Activated naive CD8-positive, alpha-beta T cell treated with anti-CD3 and anti-CD28 coated beads, Interleukin-2, amount 10 ng/mL, durations not matched to agents 7 days and 5 days (primary cell): Measurements from ENCODE around the gene KSR2. TPM values are rescaled to one million over a fixed set of nuclear protein-coding genes. Genes with fewer than 3 reads are reported as not detected.

Experiments used
- ATAC-seq: fragments of 150-1000 bp; cut with Tn5 transposase; one replicate; pipeline ENCODE4 v1.10.0; 2021; ENCODE audit warnings: low read depth, moderate library complexity
- POLR2A ChIA-PET: fragments of 350-600 bp; sonication (Branson Sonifier 250); formaldehyde crosslinking; loops from one replicate; lab custom pipeline; 2021; ENCODE audit warnings: antibody characterized with exemption; lab: Charles Lee
- DNase-seq: peaks from one replicate; pipeline ENCODE4 v3.0.0; 2021
- H3K27ac Mint-ChIP-seq: one replicate; pipeline ENCODE4 v1.8.0; 2022; ENCODE audit warnings: mild to moderate bottlenecking, mixed read lengths
- H3K27me3 Mint-ChIP-seq: one replicate; pipeline ENCODE4 v1.8.0; 2022; ENCODE audit warnings: mild to moderate bottlenecking, moderate library complexity, mixed read lengths
- H3K36me3 Mint-ChIP-seq: one replicate; pipeline ENCODE4 v1.8.0; 2021; ENCODE audit warnings: mild to moderate bottlenecking, mixed read lengths
- H3K4me1 Mint-ChIP-seq: one replicate; pipeline ENCODE4 v1.8.0; 2021; ENCODE audit warnings: mixed read lengths
- H3K4me3 Mint-ChIP-seq: one replicate; pipeline ENCODE4 v1.8.0; 2022; ENCODE audit warnings: mild to moderate bottlenecking, moderate library complexity, mixed read lengths
- H3K9me3 Mint-ChIP-seq: one replicate; pipeline ENCODE4 v1.8.0; 2021; ENCODE audit warnings: mixed read lengths
- total RNA-seq, 2 experiments: library from RNA; stranded (reverse); gene quantifications; one replicate each; pipeline ENCODE4 v1.2.3, GENCODE V29; 2021

The KSR2 gene
- total RNA-seq, 2 experiments from 2014 or later, result not detected

DNA sequence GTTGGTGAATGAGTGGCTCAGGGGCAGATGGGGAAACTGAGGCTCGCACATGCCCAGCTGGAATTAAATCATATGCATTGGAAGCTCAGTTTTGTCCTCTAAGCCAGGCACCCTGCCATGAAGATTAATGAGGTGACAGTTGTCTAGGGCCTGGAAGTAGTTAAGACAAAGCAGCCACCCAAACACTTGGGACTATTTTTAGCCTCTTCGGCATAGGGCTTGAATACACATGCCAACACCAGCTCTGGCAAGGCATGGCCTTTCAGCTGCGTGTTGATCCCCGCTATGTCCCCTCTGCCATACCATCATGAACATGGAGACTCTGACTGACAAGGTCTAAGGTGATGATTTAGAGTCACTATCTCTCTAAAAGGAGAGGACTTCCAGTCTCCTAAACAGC is 250.2 kb downstream of the KSR2 start:
- H3K9me3 Mint-ChIP-seq, result no peaks in the 10 kb centered on the region
- no peaks in the 10 kb centered on the region for H3K27me3 Mint-ChIP-seq
- DNase-seq, result no peak
- H3K4me3 Mint-ChIP-seq, result no peak overlapping the region
- H3K4me1 Mint-ChIP-seq, result no peaks in the 10 kb centered on the region
- H3K27ac Mint-ChIP-seq, result no peak overlapping the region
- H3K36me3 Mint-ChIP-seq, result no peaks in the 10 kb centered on the region
- POLR2A ChIA-PET, result no interaction called here
- ATAC-seq, result no peak

DNA sequence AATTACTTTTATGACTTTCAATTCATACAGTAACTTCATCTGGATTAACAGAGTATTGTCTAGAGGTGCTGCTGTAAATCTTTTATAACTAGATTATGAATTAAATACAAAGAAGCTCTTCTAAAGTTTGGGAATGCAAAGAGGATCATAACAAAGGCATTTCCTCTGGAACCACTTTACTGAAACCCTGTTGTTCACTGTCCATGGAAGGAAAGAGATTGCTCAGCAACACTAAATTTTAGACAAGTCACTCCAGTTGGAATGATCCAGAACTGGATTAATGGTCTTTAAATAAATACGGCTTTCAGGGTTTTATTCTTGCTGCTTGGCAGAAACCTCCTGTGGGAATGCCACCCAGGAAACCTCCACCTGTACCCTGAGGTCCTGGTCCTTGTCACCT is 250.6 kb downstream of the KSR2 start:
- Mint-ChIP-seq H3K27me3 (no peaks in the 10 kb centered on the region), H3K27ac (no peak overlapping the region), H3K4me1 (no peaks in the 10 kb centered on the region), H3K9me3 (no peaks in the 10 kb centered on the region), H3K4me3 (no peak overlapping the region), H3K36me3 (no peaks in the 10 kb centered on the region)
- DNase-seq, result no peak
- POLR2A ChIA-PET, result no interaction called here
- no peak for ATAC-seq

DNA sequence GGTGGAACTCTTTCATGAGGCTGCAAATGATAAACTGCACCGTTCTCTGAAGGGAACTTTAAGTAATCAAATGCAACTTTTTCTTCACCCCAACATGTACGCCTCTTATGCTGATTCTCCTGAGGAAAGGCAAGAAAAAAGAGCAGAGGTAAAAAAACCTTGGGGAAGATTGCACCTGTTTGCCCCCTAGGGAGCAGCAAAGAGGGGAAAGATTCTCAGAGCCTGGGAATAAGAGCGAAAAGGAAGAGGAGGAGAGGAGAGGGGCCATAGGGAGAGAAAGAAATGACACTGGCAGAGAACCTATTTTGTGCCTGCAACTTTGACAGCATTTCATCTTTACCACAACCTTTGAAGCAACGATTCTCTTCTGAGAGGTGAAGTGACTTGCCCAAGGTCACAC is 254.6 kb downstream of the KSR2 start:
- no peaks in the 10 kb centered on the region for H3K9me3 Mint-ChIP-seq
- H3K4me3 Mint-ChIP-seq, result no peak overlapping the region

DNA sequence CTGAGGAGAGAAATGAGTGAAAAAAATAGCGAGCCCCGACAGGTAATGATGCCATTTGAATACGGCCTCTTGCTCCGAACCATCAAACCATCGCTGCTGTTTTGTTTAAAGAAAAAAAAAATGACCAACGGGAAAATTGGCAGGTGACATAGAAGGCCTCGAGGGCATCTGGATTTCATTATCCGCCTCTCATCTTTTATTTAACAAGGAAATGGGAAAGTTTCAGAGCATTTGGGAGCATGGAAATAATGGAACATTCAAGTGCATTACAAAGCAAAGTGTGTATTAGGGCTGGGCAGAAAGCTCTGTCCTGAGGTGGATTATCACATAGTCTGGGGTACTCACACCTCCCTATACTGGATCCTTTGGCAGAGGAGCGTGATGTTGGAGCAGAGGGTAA is 258.7 kb downstream of the KSR2 start:
- H3K4me3 Mint-ChIP-seq, result no peak overlapping the region
- H3K36me3 Mint-ChIP-seq, result no peaks in the 10 kb centered on the region
- ATAC-seq, result no peak
- no peak for DNase-seq
- H3K9me3 Mint-ChIP-seq, result no peaks in the 10 kb centered on the region
- H3K4me1 Mint-ChIP-seq, result no peaks in the 10 kb centered on the region
- H3K27ac Mint-ChIP-seq, result no peak overlapping the region
- POLR2A ChIA-PET, result no interaction called here
- H3K27me3 Mint-ChIP-seq, result no peaks in the 10 kb centered on the region

More for the DNA sequence above, 254.6 kb downstream of the KSR2 start:
- ATAC-seq (no peak), DNase-seq (no peak)
- POLR2A ChIA-PET, result no interaction called here
- Mint-ChIP-seq H3K4me1 (no peaks in the 10 kb centered on the region), H3K27me3 (no peaks in the 10 kb centered on the region), H3K27ac (no peak overlapping the region), H3K36me3 (no peaks in the 10 kb centered on the region)

DNA sequence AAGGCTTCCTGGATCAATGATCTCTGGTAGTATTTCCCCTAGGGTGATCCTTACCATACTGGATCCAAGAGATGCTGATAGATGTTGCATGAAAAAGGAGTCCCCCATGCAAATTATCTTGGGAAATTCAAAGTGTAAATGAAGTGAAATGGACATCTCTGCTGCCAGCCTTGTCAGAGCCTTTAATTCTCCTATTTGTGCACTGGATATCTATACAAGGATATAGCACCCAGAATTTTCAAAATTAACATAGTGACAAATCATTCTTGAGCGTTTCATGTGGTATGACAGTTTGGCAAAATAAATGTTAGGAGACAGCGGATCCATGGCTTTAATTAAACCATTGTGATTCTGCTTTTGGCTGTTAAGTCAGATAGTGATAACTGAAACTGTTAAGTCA is 260.9 kb downstream of the KSR2 start:
- Mint-ChIP-seq H3K36me3 (no peaks in the 10 kb centered on the region), H3K4me1 (no peaks in the 10 kb centered on the region), H3K4me3 (no peak overlapping the region), H3K9me3 (no peaks in the 10 kb centered on the region), H3K27ac (no peak overlapping the region), H3K27me3 (no peaks in the 10 kb centered on the region)
- no peak for DNase-seq
- POLR2A ChIA-PET, result no interaction called here
- ATAC-seq, result no peak

DNA sequence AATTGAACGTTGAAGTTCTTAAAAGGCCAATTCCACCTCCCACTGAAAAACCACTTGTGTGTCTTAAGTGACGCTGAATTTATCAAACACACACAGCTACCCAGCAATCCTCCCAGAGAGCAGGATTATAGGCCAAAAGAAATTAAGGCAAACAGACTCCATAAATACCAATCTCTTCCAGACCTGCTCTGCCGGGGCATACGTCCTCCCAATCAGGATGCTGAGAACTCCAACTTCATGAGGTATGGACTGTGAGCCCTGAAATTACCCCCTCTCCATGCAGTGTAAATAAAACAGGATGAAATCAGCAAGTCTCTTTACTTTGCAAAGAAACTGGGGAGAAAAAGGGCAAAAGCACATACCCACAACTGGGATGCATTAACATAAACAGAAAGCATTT is 265.2 kb downstream of the KSR2 start:
- no peaks in the 10 kb centered on the region for H3K27me3 Mint-ChIP-seq
- ATAC-seq (no peak), DNase-seq (no peak)
- POLR2A ChIA-PET, result no interaction called here
- H3K9me3 Mint-ChIP-seq, result no peaks in the 10 kb centered on the region
- no peak overlapping the region for H3K4me3 Mint-ChIP-seq
- H3K36me3 Mint-ChIP-seq, result no peaks in the 10 kb centered on the region
- H3K27ac Mint-ChIP-seq, result no peak overlapping the region
- no peaks in the 10 kb centered on the region for H3K4me1 Mint-ChIP-seq

DNA sequence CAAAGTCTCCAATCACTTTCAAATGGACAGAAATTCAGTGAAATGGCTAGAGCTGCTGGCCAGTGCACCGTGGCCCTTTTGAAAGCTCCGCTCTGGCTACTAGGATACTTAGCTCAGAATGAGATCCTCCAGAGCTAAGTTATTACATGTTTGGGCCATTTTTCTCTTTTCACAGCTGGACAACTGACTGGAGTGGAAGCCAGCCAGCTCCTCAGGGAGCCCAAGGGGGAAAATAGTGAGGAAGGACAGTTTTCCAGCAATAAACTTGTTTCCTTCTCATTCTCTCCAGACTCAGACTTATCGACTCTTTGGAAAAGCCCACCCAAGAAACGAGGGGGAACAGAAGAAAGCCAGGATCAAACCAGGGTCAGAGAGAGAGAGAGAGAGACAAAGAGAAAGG is 266.0 kb downstream of the KSR2 start:
- H3K4me3 Mint-ChIP-seq, result no peak overlapping the region
- no peak for ATAC-seq
- no peak for DNase-seq
- H3K9me3 Mint-ChIP-seq, result no peaks in the 10 kb centered on the region
- no peaks in the 10 kb centered on the region for H3K4me1 Mint-ChIP-seq
- no peak overlapping the region for H3K27ac Mint-ChIP-seq
- POLR2A ChIA-PET, result no interaction called here
- no peaks in the 10 kb centered on the region for H3K36me3 Mint-ChIP-seq
- H3K27me3 Mint-ChIP-seq, result no peaks in the 10 kb centered on the region

DNA sequence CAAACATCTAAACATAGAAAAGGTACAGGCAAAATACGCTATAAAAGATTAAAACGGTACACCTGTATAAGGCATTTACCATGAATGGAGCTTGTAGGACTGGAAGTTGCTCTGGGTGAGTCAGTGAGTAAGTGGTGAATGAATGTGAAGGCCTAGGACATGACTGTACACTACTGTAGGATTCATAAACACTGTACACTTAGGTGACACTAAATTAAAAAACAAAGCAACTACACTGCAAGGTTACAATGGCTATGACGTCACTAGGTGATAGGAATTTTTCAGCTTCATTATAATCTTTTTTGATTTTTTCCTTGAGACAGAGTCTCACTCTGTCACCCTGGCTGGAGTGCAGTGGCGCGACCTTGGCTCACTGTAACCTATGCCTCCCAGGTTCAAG is 269.2 kb downstream of the KSR2 start:
- H3K27ac Mint-ChIP-seq, result no peak overlapping the region
- H3K27me3 Mint-ChIP-seq, result peaks cover 2% of the 10 kb centered on the region
- no peak overlapping the region for H3K4me3 Mint-ChIP-seq
- no peak for ATAC-seq
- POLR2A ChIA-PET, result no interaction called here
- H3K9me3 Mint-ChIP-seq, result peaks cover 2% of the 10 kb centered on the region
- H3K4me1 Mint-ChIP-seq, result no peaks in the 10 kb centered on the region
- DNase-seq, result no peak
- no peaks in the 10 kb centered on the region for H3K36me3 Mint-ChIP-seq

DNA sequence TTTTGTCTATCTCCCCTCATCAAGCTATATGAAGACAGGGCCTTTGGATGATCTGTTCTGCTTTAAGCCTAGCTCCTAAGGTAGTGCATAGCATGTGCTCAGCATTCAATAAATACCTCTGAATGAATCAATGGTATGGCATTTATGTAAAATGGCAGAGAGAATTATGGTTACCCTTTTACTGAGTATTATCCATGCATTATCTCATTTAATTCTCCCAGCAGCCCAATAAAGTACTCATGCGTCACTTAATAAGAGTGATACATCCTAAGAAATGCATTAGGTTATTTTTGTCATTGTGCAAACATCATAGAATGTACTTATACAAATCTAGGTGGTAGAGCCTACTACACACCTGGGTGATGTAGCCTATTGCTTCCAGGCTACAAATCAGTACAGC is 269.7 kb downstream of the KSR2 start:
- Mint-ChIP-seq H3K4me3 (no peak overlapping the region), H3K27me3 (peaks cover 2% of the 10 kb centered on the region), H3K36me3 (no peaks in the 10 kb centered on the region), H3K9me3 (peaks cover 2% of the 10 kb centered on the region), H3K27ac (no peak overlapping the region), H3K4me1 (no peaks in the 10 kb centered on the region)
- DNase-seq, result no peak
- no peak for ATAC-seq
- POLR2A ChIA-PET, result no interaction called here

DNA sequence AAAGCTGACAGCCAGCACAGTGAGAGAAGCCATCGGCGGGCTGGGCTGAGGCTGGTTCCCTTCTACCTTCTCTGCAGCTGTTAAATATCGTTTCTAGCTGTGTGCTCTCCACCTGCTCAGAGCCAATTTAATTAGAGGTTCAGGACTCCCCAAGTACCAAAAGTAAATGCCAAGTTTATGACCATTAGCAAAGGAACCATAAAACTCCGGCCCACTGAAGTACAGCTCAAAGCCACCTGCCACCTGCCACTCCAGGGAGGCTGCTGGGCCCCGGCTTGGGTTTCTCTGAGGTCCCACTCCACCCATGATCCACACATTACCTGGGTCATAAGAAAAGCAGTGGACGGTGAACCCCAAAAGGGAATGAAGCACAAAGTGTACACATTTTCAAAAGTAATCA is 272.8 kb downstream of the KSR2 start:
- H3K27ac Mint-ChIP-seq, result no peak overlapping the region
- no peaks in the 10 kb centered on the region for H3K4me1 Mint-ChIP-seq
- peaks cover 5% of the 10 kb centered on the region for H3K9me3 Mint-ChIP-seq
- H3K4me3 Mint-ChIP-seq, result no peak overlapping the region
- ATAC-seq, result no peak
- POLR2A ChIA-PET, result no interaction called here
- H3K27me3 Mint-ChIP-seq, result peaks cover 2% of the 10 kb centered on the region
- DNase-seq, result no peak
- no peaks in the 10 kb centered on the region for H3K36me3 Mint-ChIP-seq

DNA sequence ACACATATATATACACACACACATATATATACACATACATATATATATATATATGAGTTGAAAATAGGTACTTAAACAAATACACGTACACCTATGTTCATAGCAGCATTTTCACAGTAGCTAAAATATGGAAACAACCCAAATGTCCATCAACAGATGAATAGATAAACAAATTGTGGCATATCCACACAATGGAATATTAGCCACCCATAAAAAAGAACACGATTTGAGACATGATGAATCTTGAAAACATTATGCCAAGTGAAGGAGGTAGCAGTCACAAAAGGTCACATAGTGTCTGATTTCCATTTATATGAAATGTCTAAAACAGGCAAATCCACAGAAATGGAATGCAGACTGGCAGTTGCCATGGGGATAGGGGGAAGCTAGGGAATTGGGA is 276.3 kb downstream of the KSR2 start:
- ATAC-seq, result no peak
- no peaks in the 10 kb centered on the region for H3K36me3 Mint-ChIP-seq
- peaks cover 2% of the 10 kb centered on the region for H3K27me3 Mint-ChIP-seq
- peaks cover 5% of the 10 kb centered on the region for H3K9me3 Mint-ChIP-seq
- no peak for DNase-seq
- H3K4me3 Mint-ChIP-seq, result no peak overlapping the region
- POLR2A ChIA-PET, result no interaction called here
- H3K4me1 Mint-ChIP-seq, result no peaks in the 10 kb centered on the region
- no peak overlapping the region for H3K27ac Mint-ChIP-seq

DNA sequence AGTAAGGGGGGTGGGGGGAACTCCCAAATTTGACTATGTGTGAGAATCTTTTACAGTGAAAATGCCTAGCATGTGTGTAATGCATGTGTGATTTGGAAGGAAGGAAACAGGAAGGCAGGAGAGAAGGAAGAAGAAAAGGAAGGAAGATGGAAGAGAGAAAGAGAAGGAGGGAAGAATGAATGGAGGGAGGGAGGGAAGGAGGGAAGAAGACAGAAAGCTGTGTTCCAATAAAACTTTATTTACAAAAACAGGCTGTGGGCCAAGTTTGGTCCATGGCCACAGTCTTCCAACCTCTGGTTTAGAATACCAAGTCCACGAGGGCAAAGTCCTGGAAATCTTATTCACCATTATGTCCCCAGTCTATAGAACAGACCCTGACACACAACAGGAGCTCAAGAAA is 278.9 kb downstream of the KSR2 start:
- peaks cover 3% of the 10 kb centered on the region for H3K9me3 Mint-ChIP-seq
- POLR2A ChIA-PET, result no interaction called here
- DNase-seq, result no peak
- no peak for ATAC-seq
- no peak overlapping the region for H3K4me3 Mint-ChIP-seq
- no peak overlapping the region for H3K27ac Mint-ChIP-seq
- no peaks in the 10 kb centered on the region for H3K27me3 Mint-ChIP-seq
- no peaks in the 10 kb centered on the region for H3K4me1 Mint-ChIP-seq
- H3K36me3 Mint-ChIP-seq, result no peaks in the 10 kb centered on the region

DNA sequence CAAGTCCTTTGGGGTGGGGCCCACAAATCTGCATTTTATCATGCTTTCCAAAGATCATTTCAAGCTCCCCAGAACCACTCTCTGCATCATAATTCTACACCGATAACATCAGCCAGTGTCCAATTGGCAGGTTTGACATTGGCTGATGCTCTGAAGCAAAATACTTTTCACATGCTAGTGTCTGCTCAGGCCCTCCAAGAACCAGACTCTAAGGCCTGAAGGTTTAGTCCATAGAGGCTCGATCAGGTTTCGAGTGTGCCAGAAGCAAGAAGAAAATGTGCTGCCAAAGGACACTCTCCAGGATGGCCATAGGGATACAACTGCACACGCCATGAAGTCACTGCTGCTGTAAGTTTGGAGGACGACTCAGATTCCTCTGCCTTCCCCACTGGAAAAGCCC is 280.3 kb downstream of the KSR2 start:
- Mint-ChIP-seq H3K4me3 (no peak overlapping the region), H3K36me3 (no peaks in the 10 kb centered on the region), H3K27ac (no peak overlapping the region), H3K4me1 (no peaks in the 10 kb centered on the region), H3K27me3 (no peaks in the 10 kb centered on the region), H3K9me3 (peaks cover 3% of the 10 kb centered on the region)
- DNase-seq (no peak), ATAC-seq (no peak)
- POLR2A ChIA-PET, result no interaction called here

DNA sequence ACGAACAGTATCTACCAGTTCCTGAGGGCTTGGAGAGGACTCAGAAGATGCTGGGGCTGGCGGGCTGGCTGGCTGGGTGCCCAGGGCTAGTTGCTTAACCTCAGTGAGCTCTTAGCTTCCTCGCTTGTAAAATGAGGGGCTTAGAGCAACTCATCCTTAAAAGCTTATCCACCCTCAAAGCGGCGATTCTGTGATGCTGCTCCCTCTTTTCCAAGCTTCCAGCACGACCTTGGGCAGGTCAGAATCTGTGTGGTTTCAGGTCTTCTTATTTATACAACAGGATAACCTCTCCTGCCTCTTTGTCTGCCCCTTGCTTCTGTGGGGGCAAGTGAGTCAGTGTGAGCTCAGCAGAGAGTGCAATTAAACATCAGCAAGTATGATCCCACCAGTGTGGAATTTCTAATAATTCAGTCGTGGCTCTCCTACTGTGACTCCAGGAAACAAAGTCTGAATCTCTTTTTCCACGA is 281.8 kb downstream of the KSR2 start:
- H3K9me3 Mint-ChIP-seq, result no peaks in the 10 kb centered on the region
- DNase-seq, result no peak
- POLR2A ChIA-PET, result no interaction called here
- ATAC-seq, result no peak
- no peaks in the 10 kb centered on the region for H3K27me3 Mint-ChIP-seq
- H3K27ac Mint-ChIP-seq, result no peak overlapping the region
- H3K36me3 Mint-ChIP-seq, result no peaks in the 10 kb centered on the region
- no peaks in the 10 kb centered on the region for H3K4me1 Mint-ChIP-seq
- H3K4me3 Mint-ChIP-seq, result no peak overlapping the region

DNA sequence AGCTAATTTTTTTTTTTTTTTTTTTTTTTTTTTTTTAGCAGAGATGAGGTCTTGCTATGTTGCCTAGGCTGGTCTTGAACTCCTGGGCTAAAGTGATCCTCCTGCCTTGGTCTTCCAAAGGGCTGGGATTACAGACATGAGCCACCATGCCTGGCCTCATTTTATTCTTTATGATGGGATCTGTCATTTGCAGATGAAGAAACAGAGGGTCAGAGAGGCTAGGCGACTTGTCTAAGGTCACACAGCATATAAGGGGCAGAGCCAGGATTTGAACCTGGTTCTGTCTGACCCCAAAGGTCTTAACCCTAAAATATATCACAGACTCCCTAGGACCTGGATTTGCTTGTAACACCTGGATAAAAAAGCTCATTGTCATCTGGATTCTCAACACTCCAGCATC is 282.6 kb downstream of the KSR2 start:
- DNase-seq (no peak), ATAC-seq (no peak)
- H3K27ac Mint-ChIP-seq, result no peak overlapping the region
- no peaks in the 10 kb centered on the region for H3K4me1 Mint-ChIP-seq
- H3K36me3 Mint-ChIP-seq, result no peaks in the 10 kb centered on the region
- H3K27me3 Mint-ChIP-seq, result no peaks in the 10 kb centered on the region
- POLR2A ChIA-PET, result no interaction called here
- H3K9me3 Mint-ChIP-seq, result no peaks in the 10 kb centered on the region
- H3K4me3 Mint-ChIP-seq, result no peak overlapping the region
